ENCODE data around the gene NXN.
"Not testable (repeated sequence)": the region's sequence is repeated elsewhere in the genome, so short reads cannot be mapped to it uniquely, and the experiment has no call there.

Gene NXN

GRCh38 chr17:979212-979538 is 401 bp downstream of the NXN start:
- DNase-seq (ENCODE audit: low spot score), result no peak

GRCh38 chr17:978103-979093 is 1.2 kb downstream of the NXN start:
- DNase-seq (ENCODE audit: low spot score), result no peak

GRCh38 chr17:977166-977565 is 2.4 kb downstream of the NXN start:
- no peak for DNase-seq (ENCODE audit: low spot score)

GRCh38 chr17:976312-976711 is 3.3 kb downstream of the NXN start:
- DNase-seq (ENCODE audit: low spot score), result no peak

- no peak for DNase-seq (ENCODE audit: low spot score)
These were observed 4.1 kb downstream of the NXN start for GRCh38 chr17:975371-975915.

- DNase-seq (ENCODE audit: low spot score), result not testable (repeated sequence)
These were observed 4.8 kb downstream of the NXN start for GRCh38 chr17:974778-975177.

GRCh38 chr17:973053-973452 is 6.5 kb downstream of the NXN start:
- no peak for DNase-seq (ENCODE audit: low spot score)

- not testable (repeated sequence) for DNase-seq (ENCODE audit: low spot score)
These were observed 7.7 kb downstream of the NXN start for GRCh38 chr17:971861-972260.

GRCh38 chr17:970364-970763 is 9.2 kb downstream of the NXN start:
- DNase-seq (ENCODE audit: low spot score), result no peak

- DNase-seq (ENCODE audit: low spot score), result no peak
These were observed 9.7 kb downstream of the NXN start for GRCh38 chr17:969811-970355.

- no peak for DNase-seq (ENCODE audit: low spot score)
These were observed 10.5 kb downstream of the NXN start for GRCh38 chr17:968812-969730.

GRCh38 chr17:967122-967521 is 12.5 kb downstream of the NXN start:
- no peak for DNase-seq (ENCODE audit: low spot score)

GRCh38 chr17:965311-965989 is 14.1 kb downstream of the NXN start:
- DNase-seq (ENCODE audit: low spot score), result no peak

GRCh38 chr17:964876-965275 is 14.7 kb downstream of the NXN start:
- DNase-seq (ENCODE audit: low spot score), result no peak

- DNase-seq (ENCODE audit: low spot score), result no peak
These were observed 16.9 kb downstream of the NXN start for GRCh38 chr17:962670-963069.

GRCh38 chr17:962166-962565 is 17.4 kb downstream of the NXN start:
- DNase-seq (ENCODE audit: low spot score), result no peak

GRCh38 chr17:958712-959451 is 20.7 kb downstream of the NXN start:
- no peak for DNase-seq (ENCODE audit: low spot score)

- DNase-seq (ENCODE audit: low spot score), result no peak
These were observed 21.6 kb downstream of the NXN start for GRCh38 chr17:957856-958421.

- no peak for DNase-seq (ENCODE audit: low spot score)
These were observed 22.7 kb downstream of the NXN start for GRCh38 chr17:956905-957304.

GRCh38 chr17:954431-955164 is 25.0 kb downstream of the NXN start:
- peak; percentile 72 for DNase-seq (ENCODE audit: low spot score)

Measured in cerebellar cortex (tissue), 1 donor.